GM12801 (cell line): ENCODE results near the gene THG1L.

Source experiments
- TF ChIP-seq, protein P1 (sequence below): IDR thresholded peaks from one replicate; pipeline ENCODE4 v1.5.1; 2011; ENCODE audit warnings: control low read depth; ENCODE audit not compliant: insufficient read length; ENCODE audit errors: extremely low read depth

Gene THG1L

GRCh38 chr5:157778121-157778805 lies 47.0 kb downstream of the THG1L start:
- TF ChIP-seq, protein P1, sequence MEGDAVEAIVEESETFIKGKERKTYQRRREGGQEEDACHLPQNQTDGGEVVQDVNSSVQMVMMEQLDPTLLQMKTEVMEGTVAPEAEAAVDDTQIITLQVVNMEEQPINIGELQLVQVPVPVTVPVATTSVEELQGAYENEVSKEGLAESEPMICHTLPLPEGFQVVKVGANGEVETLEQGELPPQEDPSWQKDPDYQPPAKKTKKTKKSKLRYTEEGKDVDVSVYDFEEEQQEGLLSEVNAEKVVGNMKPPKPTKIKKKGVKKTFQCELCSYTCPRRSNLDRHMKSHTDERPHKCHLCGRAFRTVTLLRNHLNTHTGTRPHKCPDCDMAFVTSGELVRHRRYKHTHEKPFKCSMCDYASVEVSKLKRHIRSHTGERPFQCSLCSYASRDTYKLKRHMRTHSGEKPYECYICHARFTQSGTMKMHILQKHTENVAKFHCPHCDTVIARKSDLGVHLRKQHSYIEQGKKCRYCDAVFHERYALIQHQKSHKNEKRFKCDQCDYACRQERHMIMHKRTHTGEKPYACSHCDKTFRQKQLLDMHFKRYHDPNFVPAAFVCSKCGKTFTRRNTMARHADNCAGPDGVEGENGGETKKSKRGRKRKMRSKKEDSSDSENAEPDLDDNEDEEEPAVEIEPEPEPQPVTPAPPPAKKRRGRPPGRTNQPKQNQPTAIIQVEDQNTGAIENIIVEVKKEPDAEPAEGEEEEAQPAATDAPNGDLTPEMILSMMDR: no peak

GRCh38 chr5:157779221-157779620 lies 48.0 kb downstream of the THG1L start:
- TF ChIP-seq, protein P1: no peak

DNA sequence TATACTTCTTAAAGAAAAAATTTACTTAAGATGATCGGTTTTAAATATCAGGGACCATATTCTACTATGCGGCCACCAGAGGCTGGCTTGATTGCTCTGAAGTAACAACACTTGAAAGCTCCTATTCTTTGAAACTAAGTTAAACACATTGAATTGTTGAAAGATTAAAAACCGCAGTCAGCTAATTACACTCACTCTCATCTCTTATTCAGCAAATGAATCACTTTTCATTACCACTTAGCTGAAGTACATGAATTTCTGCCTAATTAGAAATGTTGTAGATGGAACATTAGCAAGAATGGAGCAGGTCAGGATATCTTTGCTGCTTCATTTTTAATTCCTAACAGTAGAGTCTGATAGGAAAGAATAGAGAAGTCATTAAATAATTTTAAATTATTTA lies 54.6 kb downstream of the THG1L start:
- TF ChIP-seq, protein P1: no peak
